ENCODE data around the gene ANKRD33B. TPM values are rescaled to one million over a fixed set of nuclear protein-coding genes. Genes with fewer than 3 reads are reported as not detected.

Gene ANKRD33B
- total and polyA plus RNA-seq, 2 of the 8 experiments (the other 6 are each of a cell fraction or from before 2014, with no cell fraction given) = 6.9 to 20.6 TPM

GRCh38 chr5:10559151-10559550 is 4.7 kb upstream of the ANKRD33B start (continued):
- TF ChIP-seq USF2 (IDR thresholded peaks at IDR 0.05; ENCODE audit: low read length) (no peak), SRF (IDR thresholded peaks at IDR 0.05; ENCODE audit: low read depth, low read length) (no peak)
